22Rv1 (cell line): ENCODE measurements around the gene RAB31.
"Not testable (repeated sequence)": the region's sequence is repeated elsewhere in the genome, so short reads cannot be mapped to it uniquely, and the experiment has no call there.

Experiments
- ZFX ChIP-seq: fragments of 450-650 bp; IDR thresholded peaks from 2 replicates; pipeline ENCODE4 v1.6.1; 2017; ENCODE audit warnings: antibody characterized with exemption, borderline replicate concordance
- TF ChIP-seq, protein P1 (sequence below): fragments of 450-650 bp; IDR thresholded peaks from 2 replicates; pipeline ENCODE4 v1.5.1; 2017; ENCODE audit warnings: mild to moderate bottlenecking

DNA sequence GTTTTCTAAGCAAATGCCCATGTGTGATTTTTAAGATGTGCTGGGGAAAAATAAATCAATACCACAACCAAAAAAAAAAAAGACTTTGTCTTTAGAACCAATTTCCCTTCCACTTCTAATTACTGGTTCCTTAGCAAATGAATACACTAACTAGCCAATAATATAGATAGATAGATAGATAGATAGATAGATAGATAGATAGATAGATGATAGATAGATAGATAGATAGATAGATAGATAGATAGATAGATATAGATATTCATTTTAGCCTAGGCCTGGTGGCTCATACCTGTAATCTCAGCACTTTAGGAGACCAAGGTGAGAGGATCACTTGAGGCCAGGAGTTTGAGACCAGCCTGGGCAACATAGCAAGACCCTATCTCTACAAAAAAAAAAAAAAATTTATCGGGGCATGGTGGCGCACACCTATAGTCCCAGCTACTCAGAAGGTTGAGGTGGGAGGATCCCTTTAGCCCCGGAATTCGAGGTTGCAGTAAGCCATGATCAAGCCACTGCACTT, 149.4 kb downstream of the RAB31 start:
- TF ChIP-seq, protein P1, sequence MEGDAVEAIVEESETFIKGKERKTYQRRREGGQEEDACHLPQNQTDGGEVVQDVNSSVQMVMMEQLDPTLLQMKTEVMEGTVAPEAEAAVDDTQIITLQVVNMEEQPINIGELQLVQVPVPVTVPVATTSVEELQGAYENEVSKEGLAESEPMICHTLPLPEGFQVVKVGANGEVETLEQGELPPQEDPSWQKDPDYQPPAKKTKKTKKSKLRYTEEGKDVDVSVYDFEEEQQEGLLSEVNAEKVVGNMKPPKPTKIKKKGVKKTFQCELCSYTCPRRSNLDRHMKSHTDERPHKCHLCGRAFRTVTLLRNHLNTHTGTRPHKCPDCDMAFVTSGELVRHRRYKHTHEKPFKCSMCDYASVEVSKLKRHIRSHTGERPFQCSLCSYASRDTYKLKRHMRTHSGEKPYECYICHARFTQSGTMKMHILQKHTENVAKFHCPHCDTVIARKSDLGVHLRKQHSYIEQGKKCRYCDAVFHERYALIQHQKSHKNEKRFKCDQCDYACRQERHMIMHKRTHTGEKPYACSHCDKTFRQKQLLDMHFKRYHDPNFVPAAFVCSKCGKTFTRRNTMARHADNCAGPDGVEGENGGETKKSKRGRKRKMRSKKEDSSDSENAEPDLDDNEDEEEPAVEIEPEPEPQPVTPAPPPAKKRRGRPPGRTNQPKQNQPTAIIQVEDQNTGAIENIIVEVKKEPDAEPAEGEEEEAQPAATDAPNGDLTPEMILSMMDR: not testable (repeated sequence)
- not testable (repeated sequence) for TF ChIP-seq ZFX
